ENCODE measurements around the gene ALPK1. TPM values are rescaled to one million over a fixed set of nuclear protein-coding genes. Genes with fewer than 3 reads are reported as not detected.

Gene ALPK1
- total and polyA plus RNA-seq, 2 donors (not counting 1 experiment from before 2014, with no cell fraction given) = 5.5 to 27.2 TPM

DNA sequence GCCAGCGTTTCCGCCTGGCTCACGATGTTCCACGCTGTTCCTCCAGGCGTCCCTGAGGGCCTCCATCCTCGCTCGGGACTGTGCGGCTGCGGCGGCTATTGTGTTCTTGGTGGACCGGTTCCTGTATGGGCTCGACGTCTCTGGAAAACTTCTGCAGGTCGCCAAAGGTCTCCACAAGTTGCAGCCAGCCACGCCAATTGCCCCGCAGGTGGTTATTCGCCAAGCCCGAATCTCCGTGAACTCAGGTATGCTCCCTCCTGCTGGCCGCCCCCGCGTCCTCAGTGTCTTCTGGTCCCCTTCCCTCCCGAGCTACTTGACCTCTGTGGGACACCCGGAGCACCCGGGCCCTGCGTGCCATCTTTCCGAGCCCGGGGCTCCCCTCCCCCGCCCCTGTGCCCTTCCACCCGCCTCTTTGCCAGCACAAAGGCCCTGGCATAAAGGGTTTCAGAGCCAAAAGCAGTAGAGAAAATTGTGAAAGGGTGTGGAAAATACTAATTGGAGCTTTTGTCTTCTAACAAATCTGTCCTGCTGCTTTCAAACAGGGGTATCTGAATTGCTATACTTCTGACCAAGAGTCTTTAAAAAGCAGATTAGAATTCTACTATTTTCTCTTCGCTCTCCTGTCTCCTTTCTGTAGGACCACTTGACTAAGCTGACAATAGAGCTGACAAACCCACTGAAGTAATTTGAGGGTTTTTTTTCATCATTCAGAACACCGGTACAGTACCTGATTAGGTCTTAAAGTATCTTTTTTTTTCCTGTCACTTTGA lies 114.8 kb downstream of the ALPK1 start:
- WGBS (ENCODE audit: insufficient coverage) = 98% methylated on average over 28 of the region's 32 CpGs
- ChIA-PET CTCF (no interaction called here), POLR2A (no interaction called here)
- Histone ChIP-seq H4K20me1 (ENCODE audit: control insufficient read depth, insufficient read depth, low read length, poor library complexity, severe bottlenecking) (no peaks in the 10 kb centered on the region), H3K4me2 (replicated peaks; ENCODE audit: low read depth, low read length, poor library complexity, severe bottlenecking) (no peak overlapping the region), H3K36me3 (replicated peaks in 1 of 2; ENCODE audit: control extremely low read depth in 1 of 2, control insufficient read depth in 1 of 2, extremely low read depth in 1 of 2, insufficient read depth in 2 of 2, low read length in 1 of 2) (peaks cover 0 to 20% of the 10 kb centered on the region in 2 experiments), H3K27ac (ENCODE audit: low read length in 2 of 2) (no peak overlapping the region), H3K9ac (ENCODE audit: low read length) (no peak overlapping the region), H3K4me3 (ENCODE audit: control extremely low read depth in 1 of 5, extremely low read depth in 1 of 5, insufficient read depth in 1 of 5, low read depth in 2 of 5, low read length in 4 of 5) (no peak overlapping the region), H2AFZ (ENCODE audit: insufficient read depth, low read depth, low read length, poor library complexity, severe bottlenecking) (no peak overlapping the region), H3K27me3 (replicated peaks in 1 of 4; ENCODE audit: control extremely low read depth in 1 of 4, control insufficient read depth in 3 of 4, insufficient read depth in 4 of 4, low read length in 3 of 4) (no peaks in the 10 kb centered on the region), H3K4me1 (ENCODE audit: control insufficient read depth in 2 of 2, insufficient read depth in 2 of 2, low read length in 2 of 2) (no peaks in the 10 kb centered on the region), H3K79me2 (ENCODE audit: control insufficient read depth, insufficient read depth, low read length) (no peaks in the 10 kb centered on the region), H3K9me3 (ENCODE audit: control extremely low read depth in 1 of 3, control insufficient read depth in 2 of 3, insufficient read depth in 1 of 3, low read length in 2 of 3) (no peaks in the 10 kb centered on the region)
- H3K27me3 Mint-ChIP-seq = no peaks in the 10 kb centered on the region
- H3K27ac Mint-ChIP-seq = no peak overlapping the region
- DNase-seq (no peak), ATAC-seq (ENCODE audit: low read depth) (no peak)
- intact Hi-C loops (cut with micrococcal nuclease) = no loop called here
- H3K9me3 Mint-ChIP-seq (ENCODE audit: insufficient read depth) = peaks cover 4% of the 10 kb centered on the region
- no peaks in the 10 kb centered on the region for H3K4me1 Mint-ChIP-seq
- TF ChIP-seq EZH2 (IDR thresholded peaks at IDR 0.05; ENCODE audit: borderline replicate concordance, insufficient read depth, low read depth, low read length, poor library complexity, severe bottlenecking) = no peak
- TF ChIP-seq, protein P1, sequence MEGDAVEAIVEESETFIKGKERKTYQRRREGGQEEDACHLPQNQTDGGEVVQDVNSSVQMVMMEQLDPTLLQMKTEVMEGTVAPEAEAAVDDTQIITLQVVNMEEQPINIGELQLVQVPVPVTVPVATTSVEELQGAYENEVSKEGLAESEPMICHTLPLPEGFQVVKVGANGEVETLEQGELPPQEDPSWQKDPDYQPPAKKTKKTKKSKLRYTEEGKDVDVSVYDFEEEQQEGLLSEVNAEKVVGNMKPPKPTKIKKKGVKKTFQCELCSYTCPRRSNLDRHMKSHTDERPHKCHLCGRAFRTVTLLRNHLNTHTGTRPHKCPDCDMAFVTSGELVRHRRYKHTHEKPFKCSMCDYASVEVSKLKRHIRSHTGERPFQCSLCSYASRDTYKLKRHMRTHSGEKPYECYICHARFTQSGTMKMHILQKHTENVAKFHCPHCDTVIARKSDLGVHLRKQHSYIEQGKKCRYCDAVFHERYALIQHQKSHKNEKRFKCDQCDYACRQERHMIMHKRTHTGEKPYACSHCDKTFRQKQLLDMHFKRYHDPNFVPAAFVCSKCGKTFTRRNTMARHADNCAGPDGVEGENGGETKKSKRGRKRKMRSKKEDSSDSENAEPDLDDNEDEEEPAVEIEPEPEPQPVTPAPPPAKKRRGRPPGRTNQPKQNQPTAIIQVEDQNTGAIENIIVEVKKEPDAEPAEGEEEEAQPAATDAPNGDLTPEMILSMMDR (IDR thresholded peaks at IDR 0.05) = no peak
- no peak overlapping the region for H3K4me3 Mint-ChIP-seq

- WGBS (ENCODE audit: insufficient coverage) = 100% methylated on average over 2 of the region's 3 CpGs
- Mint-ChIP-seq H3K27ac (no peak overlapping the region), H3K9me3 (ENCODE audit: insufficient read depth) (peaks cover 4% of the 10 kb centered on the region), H3K4me1 (no peaks in the 10 kb centered on the region), H3K4me3 (no peak overlapping the region), H3K27me3 (no peaks in the 10 kb centered on the region)
- TF ChIP-seq, protein P1 (IDR thresholded peaks at IDR 0.05) = no peak
- no peak for TF ChIP-seq EZH2 (IDR thresholded peaks at IDR 0.05; ENCODE audit: borderline replicate concordance, insufficient read depth, low read depth, low read length, poor library complexity, severe bottlenecking)
- no peak overlapping the region for H3K4me3 ChIP-seq (ENCODE audit: control extremely low read depth in 1 of 5, extremely low read depth in 1 of 5, insufficient read depth in 1 of 5, low read depth in 2 of 5, low read length in 4 of 5)
- ChIA-PET POLR2A (no interaction called here), CTCF (no interaction called here)
- no peaks in the 10 kb centered on the region for H3K4me1 ChIP-seq (ENCODE audit: control insufficient read depth in 2 of 2, insufficient read depth in 2 of 2, low read length in 2 of 2)
- ATAC-seq (ENCODE audit: low read depth) = no peak
- intact Hi-C loops (cut with micrococcal nuclease) = no loop called here
- no peaks in the 10 kb centered on the region for H3K79me2 ChIP-seq (ENCODE audit: control insufficient read depth, insufficient read depth, low read length)
- no peak for DNase-seq
- H3K36me3 ChIP-seq (replicated peaks in 1 of 2; ENCODE audit: control extremely low read depth in 1 of 2, control insufficient read depth in 1 of 2, extremely low read depth in 1 of 2, insufficient read depth in 2 of 2, low read length in 1 of 2) = peaks cover 0 to 20% of the 10 kb centered on the region in 2 experiments
- H3K9ac ChIP-seq (ENCODE audit: low read length) = no peak overlapping the region
- H2AFZ ChIP-seq (ENCODE audit: insufficient read depth, low read depth, low read length, poor library complexity, severe bottlenecking) = no peak overlapping the region
- H3K9me3 ChIP-seq (ENCODE audit: control extremely low read depth in 1 of 3, control insufficient read depth in 2 of 3, insufficient read depth in 1 of 3, low read length in 2 of 3) = no peaks in the 10 kb centered on the region
- H3K4me2 ChIP-seq (replicated peaks; ENCODE audit: low read depth, low read length, poor library complexity, severe bottlenecking) = no peak overlapping the region
- H4K20me1 ChIP-seq (ENCODE audit: control insufficient read depth, insufficient read depth, low read length, poor library complexity, severe bottlenecking) = no peaks in the 10 kb centered on the region
- no peak overlapping the region for H3K27ac ChIP-seq (ENCODE audit: low read length in 2 of 2)
- H3K27me3 ChIP-seq (replicated peaks in 1 of 4; ENCODE audit: control extremely low read depth in 1 of 4, control insufficient read depth in 3 of 4, insufficient read depth in 4 of 4, low read length in 3 of 4) = no peaks in the 10 kb centered on the region
Measured at GRCh38 chr4:112416464-112416863, 119.3 kb downstream of the ALPK1 start.
